K562 (cell line): Measurements from ENCODE around the gene WWP2. TPM values are rescaled to one million over a fixed set of nuclear protein-coding genes. Genes with fewer than 3 reads are reported as not detected.

ENCODE experiments used
- CBFB ChIP-seq: sonication (generic); formaldehyde crosslinking; IDR thresholded peaks from 2 replicates; pipeline ENCODE4 v1.4.0; 2020; ENCODE audit warnings: mild to moderate bottlenecking, missing genetic modification reagents
- DLX4 ChIP-seq: fragments of 250-450 bp; sonication (Bioruptor Pico); IDR thresholded peaks from 2 replicates; pipeline ENCODE4 v1.6.1; 2021; ENCODE audit warnings: mild to moderate bottlenecking
- DNMT1 ChIP-seq: fragments of 450-650 bp; IDR thresholded peaks from 2 replicates; pipeline ENCODE4 v1.6.1; 2016; ENCODE audit warnings: antibody characterized with exemption, mild to moderate bottlenecking
- GTF3C2 ChIP-seq: IDR thresholded peaks from 3 replicates; pipeline ENCODE4 v1.6.1; 2011; ENCODE audit warnings: borderline replicate concordance, mild to moderate bottlenecking, moderate library complexity; ENCODE audit not compliant: insufficient read length; ENCODE audit errors: extremely low read depth
- HMGN3 ChIP-seq: IDR thresholded peaks from 2 replicates; pipeline ENCODE4 v1.6.1; 2011; ENCODE audit warnings: borderline replicate concordance, low read depth, mild to moderate bottlenecking, mixed read lengths, low read length; ENCODE audit not compliant: insufficient read length; ENCODE audit errors: extremely low read depth
- NCOA1 ChIP-seq: fragments of 450-650 bp; IDR thresholded peaks from 2 replicates; pipeline ENCODE4 v1.6.1; 2016; ENCODE audit warnings: low read depth
- NR1H2 ChIP-seq: sonication (generic); formaldehyde crosslinking; IDR thresholded peaks from 2 replicates; pipeline ENCODE4 v1.4.0; 2020; ENCODE audit warnings: mild to moderate bottlenecking, missing genetic modification reagents
- SIN3B ChIP-seq: fragments of 450-650 bp; IDR thresholded peaks from 2 replicates; pipeline ENCODE4 v1.6.1; 2017; ENCODE audit warnings: low read depth, mild to moderate bottlenecking, moderate library complexity
- ZNF124 ChIP-seq: sonication (generic); formaldehyde crosslinking; IDR thresholded peaks from 2 replicates; pipeline ENCODE4 v1.8.1; 2022; ENCODE audit warnings: missing genetic modification reagents
- ZNF3 ChIP-seq: fragments of 250-450 bp; sonication (Bioruptor Pico); IDR thresholded peaks from 2 replicates; pipeline ENCODE4 v1.5.0; 2021; ENCODE audit warnings: mild to moderate bottlenecking, moderate library complexity
- ZNF431 ChIP-seq: sonication (generic); formaldehyde crosslinking; IDR thresholded peaks from 2 replicates; pipeline ENCODE4 v1.8.0; 2022; ENCODE audit warnings: mild to moderate bottlenecking, missing genetic modification reagents
- ZNF589 ChIP-seq: fragments of 200-800 bp; sonication (Bioruptor generic); IDR thresholded peaks from 2 replicates; pipeline ENCODE4 v1.6.1; 2016; ENCODE audit warnings: low read depth, missing genetic modification characterization, missing compliant biosample characterization
- ZNF830 ChIP-seq: fragments of 250-450 bp; sonication (Bioruptor Pico); IDR thresholded peaks from 2 replicates; pipeline ENCODE4 v1.5.0; 2021; ENCODE audit warnings: mild to moderate bottlenecking
- polyA plus RNA-seq, 8 experiments: library from polyadenylated mRNA; depleted of rRNA in 4 of 8; stranded (reverse) in 5 of 8; unstranded in 3 of 8; fragments of >200 nt; fragmentation: Nextera tagmentation in 2 of 8; fragmentation: Illumina TruSeq in 1 of 8; extraction: Ambion mirVana in 2 of 8; extraction: Trizol in 1 of 8; gene quantifications; 2 replicates each; pipeline versions ENCODE4 v1.2.1 to v1.2.3, GENCODE V29; 2011 to 2014; ENCODE audit warnings: inconsistent platforms in 1 of 8, missing spikeins in 1 of 8
- total RNA-seq, 7 experiments: library from RNA; depleted of rRNA in 6 of 7; stranded (reverse); fragments of >200 nt in 6 of 7; fragmentation: Illumina TruSeq in 2 of 7; extraction: Trizol in 2 of 7; gene quantifications; 2 replicates each; pipeline versions ENCODE4 v1.2.1 to v1.2.3, GENCODE V29; 2011 to 2021; ENCODE audit warnings: low replicate concordance in 1 of 7
- TF ChIP-seq, protein P1 (sequence below): fragments of 450-650 bp; formaldehyde crosslinking; IDR thresholded peaks from 2 replicates; pipeline ENCODE4 v1.4.0; 2020; ENCODE audit warnings: mild to moderate bottlenecking, moderate library complexity
- TF ChIP-seq, protein P2 (sequence below): fragments of 200-800 bp; sonication (Bioruptor generic); IDR thresholded peaks from 2 replicates; pipeline ENCODE4 v1.6.1; 2017; ENCODE audit warnings: missing genetic modification characterization, missing compliant biosample characterization
- TF ChIP-seq, protein P3 (sequence below): sonication (generic); formaldehyde crosslinking; IDR thresholded peaks from 2 replicates; pipeline ENCODE4 v1.8.0; 2022; ENCODE audit warnings: mild to moderate bottlenecking, missing genetic modification reagents, borderline replicate concordance
- TF ChIP-seq, protein P4 (sequence below): fragments of 250-450 bp; sonication (Bioruptor Pico); IDR thresholded peaks from 2 replicates; pipeline ENCODE4 v1.8.0; 2021; ENCODE audit warnings: borderline replicate concordance, mild to moderate bottlenecking, moderate library complexity; ENCODE audit not compliant: poor library complexity, severe bottlenecking

WWP2 gene
- total and polyA plus RNA-seq, 9 of the 15 experiments (the other 6 are each of a cell fraction or from before 2014, with no cell fraction given): 1.9 to 34.4 (median 14.6) TPM

GRCh38 chr16:69754469-69755310 lies 7.4 kb upstream of the WWP2 start, which contains the start of gene NOB1 (continued):
- TF ChIP-seq ZNF589 (no peak), ZNF431 (CRISPR knock-in tag) (no peak), DLX4 (CRISPR knock-in tag) (no peak), CBFB (peak; percentile 88; the same call in 1 of the 2 replicates), NR1H2 (CRISPR knock-in tag) (0 out of 2 replicates have a peak, but pooled peaks have one; percentile 34), ZNF830 (CRISPR knock-in tag) (no peak), HMGN3 (no peak), ZNF124 (no peak), ZNF3 (CRISPR knock-in tag) (no peak), DNMT1 (no peak), GTF3C2 (no peak), SIN3B (peak; percentile 90), NCOA1 (no peak)
- TF ChIP-seq, protein P1, sequence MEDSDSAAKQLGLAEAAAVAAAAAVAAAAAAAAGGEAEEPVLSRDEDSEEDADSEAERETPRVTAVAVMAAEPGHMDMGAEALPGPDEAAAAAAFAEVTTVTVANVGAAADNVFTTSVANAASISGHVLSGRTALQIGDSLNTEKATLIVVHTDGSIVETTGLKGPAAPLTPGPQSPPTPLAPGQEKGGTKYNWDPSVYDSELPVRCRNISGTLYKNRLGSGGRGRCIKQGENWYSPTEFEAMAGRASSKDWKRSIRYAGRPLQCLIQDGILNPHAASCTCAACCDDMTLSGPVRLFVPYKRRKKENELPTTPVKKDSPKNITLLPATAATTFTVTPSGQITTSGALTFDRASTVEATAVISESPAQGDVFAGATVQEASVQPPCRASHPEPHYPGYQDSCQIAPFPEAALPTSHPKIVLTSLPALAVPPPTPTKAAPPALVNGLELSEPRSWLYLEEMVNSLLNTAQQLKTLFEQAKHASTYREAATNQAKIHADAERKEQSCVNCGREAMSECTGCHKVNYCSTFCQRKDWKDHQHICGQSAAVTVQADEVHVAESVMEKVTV (CRISPR knock-in tag): peak; percentile 94
- TF ChIP-seq, protein P2, sequence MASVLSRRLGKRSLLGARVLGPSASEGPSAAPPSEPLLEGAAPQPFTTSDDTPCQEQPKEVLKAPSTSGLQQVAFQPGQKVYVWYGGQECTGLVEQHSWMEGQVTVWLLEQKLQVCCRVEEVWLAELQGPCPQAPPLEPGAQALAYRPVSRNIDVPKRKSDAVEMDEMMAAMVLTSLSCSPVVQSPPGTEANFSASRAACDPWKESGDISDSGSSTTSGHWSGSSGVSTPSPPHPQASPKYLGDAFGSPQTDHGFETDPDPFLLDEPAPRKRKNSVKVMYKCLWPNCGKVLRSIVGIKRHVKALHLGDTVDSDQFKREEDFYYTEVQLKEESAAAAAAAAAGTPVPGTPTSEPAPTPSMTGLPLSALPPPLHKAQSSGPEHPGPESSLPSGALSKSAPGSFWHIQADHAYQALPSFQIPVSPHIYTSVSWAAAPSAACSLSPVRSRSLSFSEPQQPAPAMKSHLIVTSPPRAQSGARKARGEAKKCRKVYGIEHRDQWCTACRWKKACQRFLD (CRISPR knock-in tag): no peak
- TF ChIP-seq, protein P3, sequence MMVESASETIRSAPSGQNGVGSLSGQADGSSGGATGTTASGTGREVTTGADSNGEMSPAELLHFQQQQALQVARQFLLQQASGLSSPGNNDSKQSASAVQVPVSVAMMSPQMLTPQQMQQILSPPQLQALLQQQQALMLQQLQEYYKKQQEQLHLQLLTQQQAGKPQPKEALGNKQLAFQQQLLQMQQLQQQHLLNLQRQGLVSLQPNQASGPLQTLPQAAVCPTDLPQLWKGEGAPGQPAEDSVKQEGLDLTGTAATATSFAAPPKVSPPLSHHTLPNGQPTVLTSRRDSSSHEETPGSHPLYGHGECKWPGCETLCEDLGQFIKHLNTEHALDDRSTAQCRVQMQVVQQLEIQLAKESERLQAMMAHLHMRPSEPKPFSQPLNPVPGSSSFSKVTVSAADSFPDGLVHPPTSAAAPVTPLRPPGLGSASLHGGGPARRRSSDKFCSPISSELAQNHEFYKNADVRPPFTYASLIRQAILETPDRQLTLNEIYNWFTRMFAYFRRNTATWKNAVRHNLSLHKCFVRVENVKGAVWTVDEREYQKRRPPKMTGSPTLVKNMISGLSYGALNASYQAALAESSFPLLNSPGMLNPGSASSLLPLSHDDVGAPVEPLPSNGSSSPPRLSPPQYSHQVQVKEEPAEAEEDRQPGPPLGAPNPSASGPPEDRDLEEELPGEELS (CRISPR knock-in tag): no peak
- TF ChIP-seq, protein P4, sequence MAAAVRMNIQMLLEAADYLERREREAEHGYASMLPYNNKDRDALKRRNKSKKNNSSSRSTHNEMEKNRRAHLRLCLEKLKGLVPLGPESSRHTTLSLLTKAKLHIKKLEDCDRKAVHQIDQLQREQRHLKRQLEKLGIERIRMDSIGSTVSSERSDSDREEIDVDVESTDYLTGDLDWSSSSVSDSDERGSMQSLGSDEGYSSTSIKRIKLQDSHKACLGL: peak; percentile 72
